NCI-H82 treated with DMSO at 0.1 percent for 48 hours (cell line): ENCODE results near the gene COL2A1.

Experiments used
- DNase-seq: peaks from one replicate; lab custom pipeline; 2025; ENCODE audit not compliant: unreplicated experiment; lab: John Stamatoyannopoulos, UW

COL2A1 gene

GRCh38 chr12:48031135-48031960 lies 27.1 kb upstream of the COL2A1 start:
- no peak for DNase-seq

- no peak for DNase-seq
These were observed 25.9 kb upstream of the COL2A1 start for GRCh38 chr12:48030173-48030650.

GRCh38 chr12:48029491-48030172 lies 25.4 kb upstream of the COL2A1 start:
- no peak for DNase-seq

- DNase-seq = no peak
These were observed 24.5 kb upstream of the COL2A1 start for GRCh38 chr12:48028541-48029431.

GRCh38 chr12:48027183-48028002 lies 23.1 kb upstream of the COL2A1 start:
- DNase-seq = no peak

GRCh38 chr12:48026060-48026827 lies 22.0 kb upstream of the COL2A1 start:
- no peak for DNase-seq

- no peak for DNase-seq
These were observed 21.0 kb upstream of the COL2A1 start for GRCh38 chr12:48025281-48025680.

GRCh38 chr12:48024735-48025134 lies 20.5 kb upstream of the COL2A1 start:
- DNase-seq = no peak

- no peak for DNase-seq
These were observed 19.1 kb upstream of the COL2A1 start for GRCh38 chr12:48023386-48023785.

GRCh38 chr12:48022676-48023385 lies 18.6 kb upstream of the COL2A1 start:
- DNase-seq = no peak

GRCh38 chr12:48022180-48022521 lies 17.9 kb upstream of the COL2A1 start:
- no peak for DNase-seq

GRCh38 chr12:48021485-48022179 lies 17.4 kb upstream of the COL2A1 start:
- DNase-seq = no peak

- DNase-seq = no peak
These were observed 15.5 kb upstream of the COL2A1 start for GRCh38 chr12:48019639-48020265.

- DNase-seq = no peak
These were observed 14.3 kb upstream of the COL2A1 start for GRCh38 chr12:48018618-48018995.

GRCh38 chr12:48017921-48018617 lies 13.8 kb upstream of the COL2A1 start:
- no peak for DNase-seq

- DNase-seq = no peak
These were observed 13.2 kb upstream of the COL2A1 start for GRCh38 chr12:48017496-48017895.

GRCh38 chr12:48016373-48017020 lies 12.2 kb upstream of the COL2A1 start:
- DNase-seq = no peak
